OCI-LY3 (cell line): ENCODE measurements around the gene CX3CL1.

Experiments used
- CTCF ChIP-seq: fragments of 200-600, 300-600 bp; sonication (generic); IDR thresholded peaks from 2 replicates; pipeline ENCODE4 v1.5.1; 2014; ENCODE audit warnings: antibody characterized with exemption, low read length, low read depth
- EZH2phosphoT487 ChIP-seq: fragments of 200-600 bp; shearing (Covaris generic); IDR thresholded peaks from 2 replicates; pipeline ENCODE4 v1.6.1; 2018; ENCODE audit warnings: antibody characterized with exemption, mixed run types, low read depth

- TF ChIP-seq CTCF (peak; percentile 86), EZH2phosphoT487 (no peak)
Measured at GRCh38 chr16:57422026-57422944, 50.0 kb downstream of the CX3CL1 start.
